Tibial artery (tissue), 4 donors: ENCODE data around the gene TMEM9.
A peak's percentile ranks its signal among the peaks of the same experiment; 100 is the strongest.
"Not testable (repeated sequence)": the region's sequence is repeated elsewhere in the genome, so short reads cannot be mapped to it uniquely, and the experiment has no call there.

Source experiments
- DNase-seq, 2 donors: peaks; one replicate each; pipeline ENCODE4 v3.0.0-alpha.2; 2019
- H3K27ac ChIP-seq, 2 donors: fragments of 200-600 bp; sonication (generic) in 1 of 2; 1 replicate in 1 of 2; 2 replicates in 1 of 2; pipeline ENCODE4 v1.5.1; 2018 to 2019; ENCODE audit warnings: mild to moderate bottlenecking in 1 of 2
- H3K27me3 ChIP-seq, 2 donors: fragments of 200-600 bp; sonication (generic) in 1 of 2; one replicate each; pipeline versions ENCODE4 v1.5.1 to v1.6.0; 2016 to 2019
- H3K36me3 ChIP-seq, 3 donors: fragments of 200-600 bp; sonication (generic) in 2 of 3; one replicate each; pipeline ENCODE4 v1.5.1; 2016 to 2019; ENCODE audit warnings: mild to moderate bottlenecking in 2 of 3
- H3K4me1 ChIP-seq, 4 donors: fragments of 200-600 bp; sonication (generic) in 2 of 4; 1 replicate in 3 of 4; 2 replicates in 1 of 4; pipeline ENCODE4 v1.5.1; 2016 to 2019
- H3K4me3 ChIP-seq, 2 donors: fragments of 200-600 bp; sonication (generic) in 1 of 2; 1 replicate in 1 of 2; 2 replicates in 1 of 2; pipeline ENCODE4 v1.5.1; 2018 to 2019; ENCODE audit warnings: mild to moderate bottlenecking in 2 of 2
- H3K9me3 ChIP-seq, 3 donors: fragments of 200-600 bp; sonication (generic) in 1 of 3; one replicate each; pipeline ENCODE4 v1.5.1; 2016 to 2019
- intact Hi-C: fragments of 100-400 bp; cut with DNase I; formaldehyde crosslinking; loops from one replicate; pipeline ENCODE4 v1.15.0; 2023; ENCODE audit warnings: low total_unique reads
- TF ChIP-seq, protein P1 (sequence below), 2 experiments: fragments of 200-600 bp in 1 of 2; fragments of 450-650 bp in 1 of 2; IDR thresholded peaks; one replicate each; pipeline ENCODE4 v1.5.1; 2017 to 2019; ENCODE audit warnings: antibody characterized with exemption in 2 of 2, mild to moderate bottlenecking in 1 of 2, moderate library complexity in 1 of 2

Gene TMEM9

DNA sequence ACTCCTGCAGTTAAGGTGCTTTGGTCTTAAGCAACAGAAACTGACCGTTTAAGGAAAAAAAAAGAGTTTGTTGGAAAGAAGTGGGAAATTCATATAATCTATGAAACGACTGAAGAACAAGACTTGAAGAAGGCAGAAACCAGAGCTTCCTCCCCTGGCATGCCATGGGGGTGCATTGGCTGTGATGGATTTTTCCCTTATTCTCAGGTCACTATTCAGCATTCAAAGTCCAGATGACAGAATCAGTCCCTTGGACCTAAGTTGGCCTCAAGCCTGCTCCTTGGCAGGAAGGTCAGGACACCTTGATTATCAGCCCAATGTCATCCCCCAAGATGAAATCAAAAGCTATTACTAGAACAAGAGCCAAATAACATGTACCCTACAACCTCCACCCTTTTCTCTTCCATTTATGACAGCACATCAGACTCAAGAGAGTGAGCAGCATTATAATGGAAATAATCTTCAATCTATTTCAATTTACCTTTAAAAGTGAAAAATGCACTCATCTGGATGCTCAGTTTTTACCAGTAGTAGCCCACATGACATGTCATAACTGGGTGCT is 15.8 kb upstream of the TMEM9 start:
- H3K4me3 ChIP-seq = peak overlapping the region; percentile 57 to 80
- TF ChIP-seq, protein P1, sequence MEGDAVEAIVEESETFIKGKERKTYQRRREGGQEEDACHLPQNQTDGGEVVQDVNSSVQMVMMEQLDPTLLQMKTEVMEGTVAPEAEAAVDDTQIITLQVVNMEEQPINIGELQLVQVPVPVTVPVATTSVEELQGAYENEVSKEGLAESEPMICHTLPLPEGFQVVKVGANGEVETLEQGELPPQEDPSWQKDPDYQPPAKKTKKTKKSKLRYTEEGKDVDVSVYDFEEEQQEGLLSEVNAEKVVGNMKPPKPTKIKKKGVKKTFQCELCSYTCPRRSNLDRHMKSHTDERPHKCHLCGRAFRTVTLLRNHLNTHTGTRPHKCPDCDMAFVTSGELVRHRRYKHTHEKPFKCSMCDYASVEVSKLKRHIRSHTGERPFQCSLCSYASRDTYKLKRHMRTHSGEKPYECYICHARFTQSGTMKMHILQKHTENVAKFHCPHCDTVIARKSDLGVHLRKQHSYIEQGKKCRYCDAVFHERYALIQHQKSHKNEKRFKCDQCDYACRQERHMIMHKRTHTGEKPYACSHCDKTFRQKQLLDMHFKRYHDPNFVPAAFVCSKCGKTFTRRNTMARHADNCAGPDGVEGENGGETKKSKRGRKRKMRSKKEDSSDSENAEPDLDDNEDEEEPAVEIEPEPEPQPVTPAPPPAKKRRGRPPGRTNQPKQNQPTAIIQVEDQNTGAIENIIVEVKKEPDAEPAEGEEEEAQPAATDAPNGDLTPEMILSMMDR (IDR thresholded peaks at IDR 0.05) = no peak
- H3K36me3 ChIP-seq = no peaks in the 10 kb centered on the region
- peaks cover 0 to 12% (median 8%) of the 10 kb centered on the region in 4 donors for H3K4me1 ChIP-seq
- no peak for DNase-seq
- peak overlapping the region; percentile 71 to 97 for H3K27ac ChIP-seq
- H3K27me3 ChIP-seq = no peaks in the 10 kb centered on the region
- no peaks in the 10 kb centered on the region for H3K9me3 ChIP-seq
- intact Hi-C loops = loop anchor here (5.0 kb wide), 1 partner anchor 337 kb away; the partner anchor contains the start of gene CSRP1

DNA sequence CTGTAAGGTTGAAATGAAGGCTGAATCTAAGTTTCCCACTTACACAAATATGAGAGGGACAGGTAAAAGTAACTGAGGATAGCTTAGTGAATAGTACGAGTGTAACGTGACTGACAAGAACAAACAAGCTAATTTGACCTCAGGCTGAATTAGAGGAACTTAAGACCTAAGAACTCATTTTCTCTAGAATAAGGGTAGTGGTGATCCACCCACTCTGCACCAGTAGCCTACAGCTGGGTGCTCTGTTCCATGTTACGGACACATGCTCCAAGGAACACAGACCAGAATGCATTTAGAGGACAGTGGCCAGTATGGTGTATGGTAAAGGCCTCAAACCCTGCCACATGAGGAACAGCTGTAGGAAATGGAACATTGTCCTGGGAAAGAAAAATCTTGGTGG is 14.9 kb upstream of the TMEM9 start:
- Histone ChIP-seq H3K36me3 (no peaks in the 10 kb centered on the region), H3K27me3 (no peaks in the 10 kb centered on the region), H3K4me1 (peaks cover 0 to 12% (median 8%) of the 10 kb centered on the region in 4 donors), H3K4me3 (no peak overlapping the region), H3K9me3 (no peaks in the 10 kb centered on the region), H3K27ac (no peak overlapping the region)
- intact Hi-C loops = no loop called here
- TF ChIP-seq, protein P1 (IDR thresholded peaks at IDR 0.05) = no peak
- DNase-seq = no peak

DNA sequence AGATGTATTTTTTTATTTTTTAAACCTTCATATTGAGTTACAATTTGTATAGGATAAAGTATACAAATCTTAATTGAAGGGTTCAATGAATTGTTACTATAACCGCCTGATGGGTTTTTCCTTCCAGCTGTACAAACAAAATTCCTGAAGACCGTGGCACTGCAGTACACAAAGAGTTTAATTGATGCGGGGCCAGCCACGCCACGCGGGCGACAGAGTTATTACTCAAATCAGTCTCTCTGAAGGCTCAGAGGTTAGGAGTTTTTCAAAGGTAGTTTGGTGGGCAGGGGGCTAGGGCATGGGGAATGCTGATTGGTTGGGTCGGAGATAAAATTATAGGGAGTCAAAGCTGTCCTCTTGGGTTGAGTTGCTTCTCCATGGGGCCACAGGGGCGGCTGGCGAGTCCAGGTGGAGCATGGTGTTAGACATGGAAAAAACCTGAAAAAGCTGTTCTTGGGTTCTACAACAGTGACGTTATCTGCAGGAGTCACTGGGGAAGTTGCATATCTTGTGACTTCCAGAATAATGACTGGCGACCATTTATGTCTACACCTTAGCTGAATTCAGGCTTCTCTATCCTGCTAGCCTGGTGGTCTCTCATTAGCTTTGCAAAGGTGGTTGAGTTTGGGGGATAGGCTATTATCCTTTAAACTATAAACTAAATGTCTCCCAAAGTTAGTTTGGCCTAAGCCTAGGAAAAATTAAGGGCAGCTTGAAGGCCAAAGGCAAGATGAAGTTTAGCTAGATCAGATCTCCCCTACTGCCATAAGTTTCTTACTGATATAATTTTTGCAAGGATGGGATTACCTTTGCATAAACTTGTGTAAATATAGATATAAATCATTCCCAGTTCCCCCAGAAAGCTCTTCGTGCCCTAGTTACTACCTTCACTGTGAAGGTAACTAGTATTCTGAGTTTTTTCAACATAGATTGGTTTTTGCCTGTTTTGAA is 13.0 kb upstream of the TMEM9 start:
- H3K4me1 ChIP-seq = peaks cover 0 to 12% (median 8%) of the 10 kb centered on the region in 4 donors
- TF ChIP-seq, protein P1 (IDR thresholded peaks at IDR 0.05) = no peak
- H3K27ac ChIP-seq = no peak overlapping the region
- no peaks in the 10 kb centered on the region for H3K36me3 ChIP-seq
- no peak overlapping the region for H3K4me3 ChIP-seq
- no peaks in the 10 kb centered on the region for H3K27me3 ChIP-seq
- no peak for DNase-seq
- intact Hi-C loops = no loop called here
- H3K9me3 ChIP-seq = no peaks in the 10 kb centered on the region

DNA sequence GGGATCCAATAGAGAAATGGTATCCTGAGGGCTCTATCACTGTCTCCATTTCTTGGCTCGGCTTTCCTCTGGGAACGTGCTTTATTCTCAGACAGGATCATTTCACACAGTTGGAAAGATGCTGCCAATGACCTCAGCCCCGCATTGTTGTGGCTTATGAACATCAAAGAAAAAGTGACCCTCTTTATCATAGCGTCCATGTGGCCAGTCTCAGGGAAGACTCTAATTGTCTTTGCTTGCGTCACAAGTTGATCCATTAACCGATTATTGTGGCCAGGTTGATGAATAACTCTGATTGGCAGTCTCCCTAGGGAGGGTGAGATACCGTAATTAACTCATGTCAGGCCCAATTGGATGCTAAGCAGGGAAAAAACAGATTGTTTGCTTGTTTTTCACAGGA is 10.4 kb upstream of the TMEM9 start:
- Histone ChIP-seq H3K4me3 (no peak overlapping the region), H3K9me3 (no peaks in the 10 kb centered on the region), H3K27ac (no peak overlapping the region), H3K27me3 (peaks cover 0 to 4% of the 10 kb centered on the region in 2 donors), H3K36me3 (no peaks in the 10 kb centered on the region), H3K4me1 (no peaks in the 10 kb centered on the region)
- intact Hi-C loops = no loop called here
- DNase-seq = no peak
- TF ChIP-seq, protein P1 (IDR thresholded peaks at IDR 0.05) = no peak

DNA sequence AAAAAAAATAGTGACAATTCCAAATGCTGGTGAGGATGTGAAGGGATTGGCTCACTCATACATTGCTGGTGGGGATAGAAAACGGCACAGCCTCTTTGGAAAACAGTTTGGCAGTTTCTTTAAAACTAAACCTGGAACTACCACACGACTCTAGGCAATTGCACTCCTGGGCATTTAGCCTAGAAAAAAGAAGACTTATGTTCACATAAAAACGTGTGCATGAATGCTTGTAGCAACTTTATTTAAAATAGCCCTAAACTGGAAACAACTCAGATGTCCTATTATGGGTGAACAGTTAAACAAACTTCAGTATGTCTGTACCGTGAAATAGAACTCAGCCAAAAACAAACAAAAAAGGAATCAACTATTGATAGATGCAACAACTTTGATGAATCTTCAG is 9.4 kb upstream of the TMEM9 start:
- H3K9me3 ChIP-seq = no peaks in the 10 kb centered on the region
- peaks cover 0 to 6% of the 10 kb centered on the region in 2 donors for H3K27me3 ChIP-seq
- TF ChIP-seq, protein P1 (IDR thresholded peaks at IDR 0.05) = no peak
- no peaks in the 10 kb centered on the region for H3K4me1 ChIP-seq
- intact Hi-C loops = no loop called here
- DNase-seq = no peak
- no peak overlapping the region for H3K27ac ChIP-seq
- no peak overlapping the region for H3K4me3 ChIP-seq
- H3K36me3 ChIP-seq = no peaks in the 10 kb centered on the region

DNA sequence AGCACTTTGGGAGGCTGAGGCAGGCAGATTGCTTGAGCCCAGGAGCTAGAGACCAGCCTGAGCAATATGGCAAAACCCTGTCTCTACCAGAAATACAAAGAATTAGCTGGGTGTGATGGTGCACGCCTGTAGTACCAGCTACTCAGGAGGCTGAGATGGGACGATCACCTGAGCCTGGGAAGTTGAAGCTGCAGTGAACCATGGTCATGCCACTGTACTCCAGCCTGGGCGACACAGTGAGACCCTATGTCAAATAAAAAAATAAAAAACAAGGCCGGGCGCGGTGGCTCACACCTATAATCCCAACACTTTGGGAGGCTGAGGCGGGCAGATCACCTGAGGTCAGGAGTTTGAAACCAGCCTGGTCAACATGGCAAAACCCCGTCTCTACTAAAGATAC is 8.8 kb upstream of the TMEM9 start:
- H3K27ac ChIP-seq, H3K4me3 ChIP-seq, H3K4me1 ChIP-seq, H3K9me3 ChIP-seq, intact Hi-C loops, H3K36me3 ChIP-seq, DNase-seq: not testable (repeated sequence)
- peaks cover 0 to 11% of the 10 kb centered on the region in 2 donors for H3K27me3 ChIP-seq
